Raji (cell line): ENCODE measurements around the gene CAP2.

ENCODE experiments used
- POLR2A ChIP-seq: IDR thresholded peaks from 2 replicates; pipeline ENCODE4 v1.6.1; 2011; ENCODE audit warnings: low read depth, low read length, control low read depth; ENCODE audit not compliant: insufficient read depth

The CAP2 gene

DNA sequence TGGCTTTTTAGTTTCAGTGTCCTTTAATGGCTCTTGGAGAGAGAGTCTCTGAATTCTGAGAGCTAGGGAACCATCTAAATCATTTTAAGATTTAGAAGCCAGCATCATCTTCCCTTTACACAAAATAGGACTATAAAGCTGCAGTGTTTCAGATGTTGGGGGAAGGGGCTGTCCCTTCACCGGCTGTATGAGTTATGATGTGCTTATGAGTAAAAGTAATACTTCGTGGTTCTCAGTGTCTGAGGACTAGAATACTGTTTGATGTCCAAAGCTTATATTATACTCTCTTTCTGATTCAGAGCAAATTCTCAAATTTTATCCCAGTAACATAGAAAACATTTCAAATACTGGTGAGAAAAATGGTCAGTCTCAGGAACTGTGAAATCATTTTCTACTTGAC lies 143.2 kb downstream of the CAP2 start:
- TF ChIP-seq POLR2A: no peak

DNA sequence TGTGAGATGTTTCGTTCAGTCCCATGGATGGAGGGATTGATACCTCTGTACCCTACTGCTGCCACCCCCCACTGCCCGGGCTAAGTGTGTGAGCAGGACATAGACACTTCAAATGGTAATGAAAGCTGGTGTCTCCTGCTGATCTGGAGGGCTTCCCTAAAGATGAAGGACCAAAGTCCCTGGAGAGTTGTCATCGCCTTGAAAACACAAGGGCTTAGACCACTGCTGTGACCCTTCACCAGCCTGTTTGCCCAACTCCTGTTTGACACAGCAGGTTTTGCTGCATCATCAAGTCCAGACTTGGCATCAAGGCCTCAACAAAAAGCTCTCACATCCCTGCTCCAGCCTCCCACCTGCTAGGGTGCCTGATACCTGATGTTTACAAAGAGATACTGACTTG lies 148.8 kb downstream of the CAP2 start:
- no peak for TF ChIP-seq POLR2A

DNA sequence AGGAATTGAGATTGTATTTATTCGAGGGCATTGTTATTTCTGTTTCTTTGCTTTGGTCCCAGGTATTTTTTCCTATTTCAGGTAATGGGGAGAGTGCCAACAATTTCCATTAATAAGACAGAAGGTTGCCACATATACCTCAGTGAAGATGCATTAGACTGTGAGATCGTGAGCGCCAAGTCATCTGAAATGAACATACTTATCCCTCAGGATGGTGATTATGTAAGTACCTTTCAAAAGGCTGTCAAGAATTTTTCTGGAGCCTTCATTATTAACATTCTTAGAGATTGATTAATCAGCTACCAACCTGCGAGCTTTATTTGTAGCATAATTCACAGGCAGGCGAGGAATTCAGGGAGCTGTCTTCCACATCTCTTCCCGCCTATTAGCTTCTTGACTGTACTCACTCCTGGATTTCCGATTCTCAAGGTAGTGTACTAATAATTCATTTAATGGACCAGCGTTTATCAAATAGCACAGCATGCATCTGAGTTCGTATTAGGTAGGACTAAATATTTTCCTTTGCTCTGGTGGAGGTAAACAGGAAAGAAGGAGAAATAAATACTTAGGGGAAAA lies 158.1 kb downstream of the CAP2 start:
- no peak for TF ChIP-seq POLR2A

DNA sequence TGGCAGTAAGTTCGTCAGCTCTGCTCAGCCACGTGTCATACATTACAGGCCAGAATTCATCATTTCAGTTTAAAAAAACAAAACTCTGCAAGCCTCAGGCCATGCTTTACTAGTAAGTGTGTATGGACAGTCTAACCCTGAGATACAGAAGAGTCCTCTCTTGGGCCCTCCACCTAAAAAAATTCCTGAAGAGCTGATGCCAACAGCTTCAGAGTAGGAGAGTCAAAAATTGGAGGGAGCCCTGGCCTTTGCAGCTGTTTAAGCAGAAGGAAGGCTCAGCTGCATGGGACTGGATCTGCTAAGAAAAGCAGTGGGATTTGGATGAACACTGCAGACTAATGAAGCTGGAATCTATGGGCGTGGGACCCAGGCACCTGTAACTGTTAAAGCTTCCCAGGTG lies 159.5 kb downstream of the CAP2 start:
- no peak for TF ChIP-seq POLR2A

DNA sequence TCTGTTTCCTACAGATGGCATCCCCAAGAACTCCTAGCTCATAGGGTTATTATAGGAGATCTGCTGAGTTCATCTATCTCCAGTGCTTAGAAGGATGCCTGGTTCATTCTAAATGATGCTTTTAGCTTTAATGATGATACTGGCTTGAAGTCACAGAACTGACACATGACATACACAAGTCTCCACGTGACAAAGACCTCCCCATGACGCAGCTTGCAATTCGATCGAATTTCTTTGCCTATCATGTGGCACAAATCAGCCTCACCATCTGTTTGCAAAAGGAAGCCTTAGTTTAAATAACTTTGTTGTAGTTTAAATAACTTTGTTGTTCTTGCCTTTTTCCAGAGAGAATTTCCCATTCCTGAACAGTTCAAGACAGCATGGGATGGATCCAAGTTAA lies 162.6 kb downstream of the CAP2 start:
- TF ChIP-seq POLR2A: no peak

DNA sequence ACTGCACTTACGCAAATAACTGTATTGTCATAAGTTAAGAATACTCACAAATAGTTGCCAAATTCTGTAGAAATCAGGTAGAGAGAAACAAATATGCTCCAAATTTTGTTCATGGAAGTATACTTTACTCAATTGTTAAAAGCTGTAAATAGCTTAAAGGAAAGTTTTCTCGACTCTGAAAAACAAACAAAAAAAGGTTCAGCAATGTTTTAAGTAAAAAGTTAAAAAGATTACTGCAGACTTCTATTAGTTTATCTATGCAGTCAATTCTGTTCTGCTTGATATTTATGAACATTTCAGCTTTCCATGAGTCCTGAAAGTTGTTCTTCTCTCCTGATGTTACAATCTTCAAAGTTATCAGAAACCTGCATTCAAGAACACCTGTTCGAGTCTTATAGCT lies 169.2 kb downstream of the CAP2 start:
- TF ChIP-seq POLR2A: no peak

DNA sequence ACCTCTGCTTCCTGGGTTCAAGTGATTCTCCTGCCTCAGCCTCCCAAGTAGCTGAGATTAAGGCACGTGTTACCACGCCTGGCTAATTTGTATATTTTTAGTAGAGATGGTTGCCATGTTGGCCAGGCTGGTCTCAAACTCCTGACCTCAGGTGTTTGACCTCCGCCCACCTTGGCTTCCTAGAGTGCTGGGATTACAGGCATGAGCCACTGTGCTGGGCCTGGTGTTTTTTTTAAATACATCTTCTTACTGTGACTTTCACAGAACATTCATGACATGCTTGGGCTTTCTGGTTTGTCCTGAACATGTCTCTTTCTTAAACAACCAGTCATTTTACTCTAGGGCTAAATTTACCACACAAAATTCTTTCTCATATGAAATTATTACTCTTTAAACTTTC lies 172.0 kb downstream of the CAP2 start:
- TF ChIP-seq POLR2A: no peak

DNA sequence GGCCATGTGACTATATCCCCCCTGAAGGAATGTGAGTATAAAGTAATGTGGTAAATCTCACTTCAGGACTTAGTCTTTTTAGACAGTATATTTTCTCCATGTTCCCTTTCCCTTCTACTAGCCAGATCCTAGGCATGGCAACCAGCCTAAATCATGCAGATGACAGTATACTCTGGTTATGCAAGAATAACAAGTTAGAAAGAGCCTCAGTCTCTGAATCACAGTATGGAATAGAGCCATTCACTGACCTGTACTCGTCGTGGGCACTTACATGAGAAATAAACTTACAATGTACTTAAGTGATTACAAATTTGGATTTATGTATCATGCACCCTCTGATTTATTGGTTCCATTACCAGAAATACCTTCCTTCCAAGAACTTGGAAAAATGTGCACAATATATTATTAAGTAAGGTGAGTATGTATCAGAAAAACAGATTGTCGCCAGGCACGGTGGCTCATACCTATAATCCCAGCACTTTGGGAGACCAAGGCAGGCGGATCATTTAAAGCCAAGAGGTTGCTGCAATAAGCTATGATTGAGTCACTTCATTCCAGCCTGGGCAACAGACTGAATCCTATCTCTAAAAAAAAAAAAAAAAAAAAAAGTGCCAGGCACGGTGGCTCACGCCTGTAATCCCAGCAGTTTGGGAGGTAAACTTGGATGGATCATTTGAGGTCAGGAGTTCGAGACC lies 181.6 kb downstream of the CAP2 start:
- TF ChIP-seq POLR2A: no peak

DNA sequence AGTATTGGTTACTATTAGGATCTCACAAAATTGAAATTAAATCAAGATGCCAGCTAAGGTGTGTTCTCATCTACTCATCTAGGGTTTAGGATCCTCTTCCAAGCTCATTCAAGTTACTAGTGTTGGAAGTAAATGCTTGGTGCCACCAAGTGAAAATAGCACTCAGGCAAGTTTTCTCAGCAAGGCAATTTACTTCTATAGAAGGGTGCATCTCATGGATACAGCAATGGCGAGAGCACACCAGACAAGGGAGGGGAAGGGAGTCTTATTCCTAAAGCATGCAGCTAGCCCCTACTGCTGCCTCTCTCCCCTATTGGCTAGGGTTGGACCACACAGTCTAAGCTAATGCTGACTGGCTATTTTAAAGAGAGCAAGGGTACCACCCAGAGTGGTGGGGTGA lies 183.7 kb downstream of the CAP2 start:
- no peak for TF ChIP-seq POLR2A

DNA sequence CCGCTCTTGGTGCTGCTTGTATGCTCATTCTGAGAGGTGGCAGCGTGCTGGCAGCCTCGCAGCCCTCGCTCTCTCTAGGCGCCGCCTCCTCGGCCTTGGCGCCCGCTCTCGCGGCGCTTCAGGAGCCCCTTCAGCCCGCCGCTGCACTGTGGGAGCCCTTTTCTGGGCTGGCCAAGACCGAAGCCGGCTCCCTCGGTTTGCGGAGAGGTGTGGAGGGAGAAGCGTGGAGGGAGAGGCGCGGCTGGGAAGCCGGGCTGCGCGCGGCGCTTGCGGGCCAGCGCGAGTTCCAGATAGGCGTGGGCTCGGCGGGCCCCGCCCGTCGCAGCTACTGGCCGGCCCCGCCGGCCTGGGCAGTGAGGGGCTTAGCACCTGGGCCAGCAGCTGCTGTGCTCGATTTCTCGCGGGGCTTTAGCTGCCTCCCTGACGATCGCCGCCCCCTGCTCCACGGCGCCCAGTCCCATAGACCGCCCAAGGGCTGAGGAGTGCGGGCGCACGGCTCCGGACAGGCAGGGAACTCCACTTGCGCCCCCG lies 187.2 kb downstream of the CAP2 start:
- no peak for TF ChIP-seq POLR2A

DNA sequence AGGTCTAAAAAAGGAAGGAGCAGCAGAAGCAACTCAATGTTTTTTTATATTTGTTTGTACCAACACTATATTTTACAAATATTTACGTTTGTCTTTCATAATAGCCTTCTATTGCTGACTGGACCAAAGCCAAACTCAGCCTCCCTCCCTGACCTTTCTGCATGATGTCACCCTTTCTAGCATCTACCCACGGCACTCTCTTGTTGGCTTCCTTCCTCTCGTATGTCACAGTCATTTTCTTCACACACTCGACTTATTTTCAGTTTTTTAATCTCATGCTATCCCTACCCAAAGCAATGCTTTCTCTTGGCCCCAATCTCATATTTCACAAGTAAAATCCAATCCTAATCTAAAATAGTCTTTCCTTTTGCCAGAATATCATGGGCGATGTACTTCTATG lies 190.4 kb downstream of the CAP2 start:
- TF ChIP-seq POLR2A: no peak

DNA sequence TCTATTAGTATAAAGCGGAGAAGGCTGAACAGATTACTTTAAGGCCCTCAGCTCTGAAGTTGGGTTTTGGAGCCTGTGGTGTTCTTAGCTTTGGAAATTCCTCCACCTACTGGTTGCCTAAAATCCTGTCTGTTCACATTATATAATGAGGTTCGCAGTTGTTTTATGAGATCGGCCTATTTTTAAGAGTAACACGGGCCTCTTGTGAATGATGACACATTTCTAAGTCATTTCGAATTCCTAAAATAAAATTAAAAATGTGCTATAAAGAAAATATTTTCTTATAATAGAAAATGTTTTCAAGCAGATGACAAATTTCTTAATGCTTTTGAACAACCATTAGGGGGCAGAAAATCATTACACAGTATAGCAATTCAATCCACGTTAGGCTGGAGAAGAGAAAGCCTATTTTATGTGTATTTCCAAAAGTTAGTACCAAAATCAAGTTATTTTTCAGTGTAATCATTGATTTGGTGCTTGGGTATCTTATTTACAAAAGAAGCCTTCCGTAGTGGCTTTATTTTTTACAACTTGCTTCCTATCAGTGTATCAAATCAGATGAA lies 190.9 kb downstream of the CAP2 start:
- no peak for TF ChIP-seq POLR2A

DNA sequence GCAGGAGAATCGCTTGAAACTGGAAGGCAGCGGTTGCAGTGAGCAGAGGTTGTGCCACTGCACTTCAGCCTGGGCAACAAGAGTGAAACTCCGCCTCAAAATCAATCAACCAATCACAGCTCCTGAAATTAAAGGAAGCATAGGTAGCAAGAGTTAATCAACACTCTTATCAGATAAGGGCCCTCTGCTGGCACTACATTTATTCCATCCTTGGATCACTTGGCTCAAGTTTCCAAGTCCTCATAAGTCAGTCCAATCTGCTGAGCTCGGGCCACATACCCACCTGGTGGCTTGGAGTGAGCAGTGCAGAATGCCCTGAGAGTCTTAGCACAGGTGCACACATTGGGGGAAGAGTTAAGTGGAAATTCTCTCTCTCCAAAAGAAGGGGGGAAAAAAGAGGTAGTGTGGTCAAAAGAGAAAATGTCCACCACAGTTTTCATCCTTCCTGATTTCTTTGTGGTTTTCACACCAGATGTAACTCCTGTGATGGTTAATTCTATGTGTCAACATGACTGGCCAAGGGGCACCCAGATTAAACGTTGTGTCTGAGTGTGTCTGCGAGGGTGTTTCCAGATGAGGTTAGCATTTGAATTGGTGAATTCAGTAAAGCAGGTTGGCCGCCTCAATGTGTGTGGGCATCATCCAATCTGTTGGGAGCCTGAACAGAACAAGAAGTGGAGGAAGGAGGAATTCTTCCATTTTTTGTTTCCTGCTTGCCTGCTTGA lies 192.5 kb downstream of the CAP2 start:
- no peak for TF ChIP-seq POLR2A

DNA sequence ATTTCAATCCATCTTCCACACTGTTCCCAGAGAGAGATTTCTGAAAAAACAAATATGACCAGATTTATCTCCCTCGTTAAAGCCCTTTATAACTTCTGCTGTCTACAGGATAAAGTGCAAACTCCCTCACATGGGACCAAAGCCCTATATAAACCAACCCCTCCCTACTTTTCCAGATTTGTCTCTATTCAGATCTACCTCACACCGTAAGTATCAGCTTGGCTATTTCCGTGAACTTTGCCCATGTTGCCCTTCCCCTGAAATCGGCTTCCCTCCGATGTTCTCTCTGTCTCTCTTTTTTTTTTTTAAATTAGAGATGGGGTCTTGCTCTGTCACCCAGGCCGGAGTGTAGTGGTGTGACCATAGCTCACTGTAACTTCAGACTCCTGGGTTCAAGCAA lies 194.6 kb downstream of the CAP2 start:
- no peak for TF ChIP-seq POLR2A

DNA sequence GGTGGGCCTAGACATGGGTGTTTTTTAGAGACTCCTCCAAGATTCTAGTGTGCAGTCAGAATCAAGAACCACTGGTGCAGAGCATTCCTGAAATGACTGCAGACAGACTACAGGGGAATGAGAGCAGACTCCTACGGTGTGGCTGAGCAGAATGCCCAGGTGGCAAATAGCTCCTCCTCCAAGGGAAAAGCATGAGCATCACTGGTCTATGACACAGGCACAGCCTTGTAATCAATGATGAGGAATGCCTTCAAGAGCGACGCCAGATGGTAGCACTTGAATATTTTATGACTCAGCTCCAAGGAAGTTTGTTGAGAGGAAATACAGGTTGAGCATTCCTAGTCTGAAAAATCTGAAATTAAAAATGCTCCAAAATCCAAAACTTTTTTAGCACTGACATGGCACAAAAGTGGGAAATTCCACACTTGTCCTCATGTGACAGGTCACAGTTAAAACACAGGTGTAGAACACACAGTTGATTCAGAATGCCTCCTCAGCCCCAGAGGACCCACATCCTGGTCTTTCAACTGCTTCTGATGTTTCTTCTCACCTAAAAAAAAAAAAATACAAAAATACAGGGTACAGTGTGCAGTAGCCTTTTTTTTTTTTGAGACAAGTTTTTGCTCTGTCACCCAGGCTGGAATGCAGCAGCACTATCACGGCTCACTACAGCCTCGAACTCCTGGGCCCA lies 196.2 kb downstream of the CAP2 start:
- TF ChIP-seq POLR2A: no peak

DNA sequence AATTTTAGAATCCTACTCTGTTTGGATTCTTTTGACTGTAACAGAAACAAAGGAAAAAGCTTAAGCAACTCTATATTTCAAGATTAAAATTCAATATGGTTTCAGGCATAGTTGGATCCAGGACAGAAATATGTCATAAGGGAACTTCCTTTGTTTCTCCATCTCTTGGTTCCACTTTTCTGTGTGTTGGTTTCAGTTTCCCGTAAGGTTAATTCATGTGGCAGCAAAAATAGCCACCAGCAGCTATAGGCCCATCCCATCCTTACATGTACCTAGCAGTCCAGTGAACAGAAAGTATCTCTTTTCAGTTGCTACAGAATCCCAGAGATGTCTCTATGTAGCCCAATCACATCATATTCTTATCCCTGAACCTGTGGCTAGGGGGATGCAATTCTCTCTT lies 197.9 kb downstream of the CAP2 start:
- no peak for TF ChIP-seq POLR2A

DNA sequence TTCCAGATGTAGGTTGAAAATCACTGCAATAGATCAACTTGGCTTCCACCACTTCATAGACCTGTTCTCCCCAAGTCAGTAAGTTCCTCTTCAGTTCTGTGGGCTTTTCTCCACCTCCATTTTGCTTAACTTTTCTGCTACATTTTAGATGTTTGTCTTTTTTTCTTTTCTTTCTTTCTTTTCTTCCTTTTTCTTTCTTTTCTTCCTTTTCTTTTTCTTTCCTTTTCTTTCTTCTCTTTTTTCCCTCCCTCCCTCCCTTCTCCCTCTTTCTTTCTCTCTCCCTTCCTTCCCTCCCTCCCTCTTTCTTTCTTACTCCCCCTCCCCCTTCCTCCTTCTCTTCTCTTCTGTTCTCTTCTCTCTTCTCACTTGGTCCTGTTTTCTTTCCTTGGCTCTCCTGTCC lies 199.9 kb downstream of the CAP2 start:
- TF ChIP-seq POLR2A: no peak
